Natural killer cell treated with Interleukin-12 subunit alpha and Interleukin-12 subunit beta and Interleukin-15 and Interleukin-18, amount 100 ng/mL, for 72 hours (primary cell): Measurements from ENCODE around the gene CHST3. TPM values are rescaled to one million over a fixed set of nuclear protein-coding genes. Genes with fewer than 3 reads are reported as not detected.

Source experiments
- ATAC-seq, 2 donors: fragments of 150-1000 bp; cut with Tn5 transposase in 1 of 2; sonication (Bioruptor Pico), chemical (Tn5 transposase) in 1 of 2; 2 replicates each; pipeline ENCODE4 v1.10.0; 2021
- DNase-seq: peaks from one replicate; pipeline ENCODE4 v3.0.0; 2022; ENCODE audit warnings: low spot score
- H3K27ac Mint-ChIP-seq, 2 donors: 1 replicate in 1 of 2; 2 replicates in 1 of 2; pipeline ENCODE4 v1.8.0; 2022; ENCODE audit warnings: mixed read lengths in 2 of 2, mild to moderate bottlenecking in 1 of 2, moderate library complexity in 1 of 2
- H3K27me3 Mint-ChIP-seq, 2 donors: 1 replicate in 1 of 2; 2 replicates in 1 of 2; pipeline ENCODE4 v1.8.0; 2022; ENCODE audit warnings: mixed read lengths in 2 of 2
- H3K36me3 Mint-ChIP-seq: one replicate; pipeline ENCODE4 v1.8.0; 2022; ENCODE audit warnings: mixed read lengths
- H3K4me1 Mint-ChIP-seq, 2 donors: 1 replicate in 1 of 2; 2 replicates in 1 of 2; pipeline ENCODE4 v1.8.0; 2022; ENCODE audit warnings: low read depth in 2 of 2, mixed read lengths in 2 of 2, mild to moderate bottlenecking in 1 of 2
- H3K4me3 Mint-ChIP-seq: one replicate; pipeline ENCODE4 v1.8.0; 2022; ENCODE audit warnings: mixed read lengths
- H3K9me3 Mint-ChIP-seq: 2 replicates; pipeline ENCODE4 v1.8.0; 2022; ENCODE audit warnings: mixed read lengths
- total RNA-seq, 2 donors: library from RNA; stranded (reverse); gene quantifications; one replicate each; pipeline ENCODE4 v1.2.3, GENCODE V29; 2022

The CHST3 gene
- total RNA-seq, 2 donors from 2014 or later: not detected

DNA sequence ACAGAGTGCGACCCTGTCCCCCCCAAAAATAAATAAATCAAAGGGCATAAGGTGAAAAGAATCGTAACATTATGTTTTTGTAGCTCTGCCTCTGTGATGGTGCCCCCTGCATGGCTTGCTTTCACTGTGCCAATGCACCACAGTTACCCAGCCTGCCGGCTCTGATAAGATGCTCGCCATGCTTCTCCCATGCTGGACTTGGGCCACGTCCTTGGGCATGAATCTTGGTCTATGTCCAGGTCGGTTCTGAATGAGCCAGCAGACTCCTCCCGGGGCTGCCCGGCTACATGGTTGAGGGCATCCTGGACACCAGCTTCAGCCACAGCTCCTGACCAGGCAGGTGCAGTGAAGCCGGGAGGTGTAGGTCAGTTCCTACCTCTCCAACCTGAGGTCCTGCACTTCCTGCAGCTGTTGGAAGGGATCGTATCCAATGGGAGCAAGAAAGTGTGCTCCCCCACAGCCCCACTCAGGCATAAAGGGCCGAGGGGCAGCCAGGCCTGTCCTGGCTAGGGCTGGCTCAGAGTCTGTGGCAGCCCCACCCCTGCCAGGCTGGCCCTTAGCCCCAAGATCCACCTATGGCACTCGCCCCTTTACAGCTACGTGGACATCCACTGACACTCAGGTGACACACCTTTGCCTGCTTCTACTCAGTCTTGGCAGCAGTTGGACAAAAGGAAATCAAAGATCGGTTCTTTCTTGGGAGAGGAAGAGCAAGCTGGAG, 34.1 kb downstream of the CHST3 start:
- no peak overlapping the region for H3K4me3 Mint-ChIP-seq
- H3K27ac Mint-ChIP-seq: no peak overlapping the region
- peaks cover 4 to 5% of the 10 kb centered on the region in 2 donors for H3K27me3 Mint-ChIP-seq
- no peaks in the 10 kb centered on the region for H3K36me3 Mint-ChIP-seq
- H3K4me1 Mint-ChIP-seq: peaks cover 5% of the 10 kb centered on the region in 2 donors
- no peaks in the 10 kb centered on the region for H3K9me3 Mint-ChIP-seq
- no peak for ATAC-seq
- DNase-seq: no peak

- H3K27me3 Mint-ChIP-seq: peaks cover 0 to 3% of the 10 kb centered on the region in 2 donors
- no peak overlapping the region for H3K4me3 Mint-ChIP-seq
- H3K27ac Mint-ChIP-seq: no peak overlapping the region
- ATAC-seq: no peak
- no peaks in the 10 kb centered on the region for H3K36me3 Mint-ChIP-seq
- H3K9me3 Mint-ChIP-seq: no peaks in the 10 kb centered on the region
- peaks cover 5% of the 10 kb centered on the region in 2 donors for H3K4me1 Mint-ChIP-seq
- no peak for DNase-seq
These were observed 34.6 kb downstream of the CHST3 start for GRCh38 chr10:71998840-71999194.

GRCh38 chr10:71999360-72000072, 35.3 kb downstream of the CHST3 start:
- H3K9me3 Mint-ChIP-seq: no peaks in the 10 kb centered on the region
- H3K27ac Mint-ChIP-seq: no peak overlapping the region
- peaks cover 5% of the 10 kb centered on the region in 2 donors for H3K4me1 Mint-ChIP-seq
- no peaks in the 10 kb centered on the region for H3K36me3 Mint-ChIP-seq
- ATAC-seq: no peak
- H3K27me3 Mint-ChIP-seq: peaks cover 0 to 3% of the 10 kb centered on the region in 2 donors
- no peak overlapping the region for H3K4me3 Mint-ChIP-seq
- DNase-seq: no peak

DNA sequence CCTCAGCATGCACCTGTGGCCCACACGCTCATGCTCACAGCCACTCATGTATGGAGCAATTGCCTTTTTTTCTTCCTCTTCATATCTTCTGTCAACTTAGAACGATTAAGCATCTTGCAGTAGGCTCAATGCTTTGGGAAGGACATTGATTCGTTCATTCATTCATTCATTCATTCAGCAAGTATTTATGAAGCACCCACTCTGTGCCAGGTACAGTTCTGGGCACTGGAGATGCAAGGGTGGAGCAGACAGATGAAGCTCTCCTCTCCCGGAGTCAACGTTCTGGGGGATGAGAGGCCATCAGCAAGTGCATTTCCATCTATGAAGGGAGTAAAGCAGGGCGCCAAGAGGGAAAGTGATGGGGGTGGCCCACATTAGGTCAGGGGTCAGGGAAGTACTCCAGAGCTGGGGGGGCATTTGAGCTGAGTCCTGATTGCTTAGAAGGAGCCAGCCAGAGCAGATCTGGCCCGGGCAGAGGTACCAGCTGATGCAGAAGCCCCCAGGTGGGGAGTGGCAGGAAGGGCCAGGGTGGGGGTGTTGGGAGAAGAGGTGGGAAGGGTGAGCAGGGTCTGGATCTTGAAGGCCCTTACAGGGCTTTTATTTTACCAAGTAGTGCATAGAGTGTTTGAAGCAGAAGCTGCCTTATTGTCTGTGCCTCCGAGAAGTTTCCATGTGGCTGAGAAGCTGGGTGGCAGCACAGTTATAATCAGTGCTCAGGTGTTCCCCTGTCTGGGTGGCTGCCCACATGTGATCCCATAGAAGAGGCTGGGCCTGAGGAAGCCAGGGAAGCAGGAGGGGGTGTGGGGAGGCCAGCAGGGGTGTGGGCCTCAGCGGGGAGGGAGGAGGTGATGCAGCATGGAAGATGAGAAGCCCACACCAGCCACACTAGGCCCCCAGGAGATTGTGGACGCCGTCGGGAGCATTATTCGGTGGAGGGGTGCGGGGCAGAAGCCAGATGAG, 36.2 kb downstream of the CHST3 start:
- Mint-ChIP-seq H3K36me3 (no peaks in the 10 kb centered on the region), H3K27ac (no peak overlapping the region), H3K27me3 (peaks cover 0 to 3% of the 10 kb centered on the region in 2 donors), H3K4me3 (no peak overlapping the region), H3K9me3 (no peaks in the 10 kb centered on the region), H3K4me1 (peaks cover 5% of the 10 kb centered on the region in 2 donors)
- no peak for ATAC-seq
- DNase-seq: no peak

- Mint-ChIP-seq H3K4me3 (no peak overlapping the region), H3K27ac (no peak overlapping the region), H3K36me3 (no peaks in the 10 kb centered on the region), H3K9me3 (no peaks in the 10 kb centered on the region), H3K27me3 (peaks cover 0 to 3% of the 10 kb centered on the region in 2 donors), H3K4me1 (peaks cover 5% of the 10 kb centered on the region in 2 donors)
- peak in 1 of 2 donors; percentile 22 for ATAC-seq
- DNase-seq: no peak
These were observed 36.8 kb downstream of the CHST3 start for GRCh38 chr10:72001033-72001395.

DNA sequence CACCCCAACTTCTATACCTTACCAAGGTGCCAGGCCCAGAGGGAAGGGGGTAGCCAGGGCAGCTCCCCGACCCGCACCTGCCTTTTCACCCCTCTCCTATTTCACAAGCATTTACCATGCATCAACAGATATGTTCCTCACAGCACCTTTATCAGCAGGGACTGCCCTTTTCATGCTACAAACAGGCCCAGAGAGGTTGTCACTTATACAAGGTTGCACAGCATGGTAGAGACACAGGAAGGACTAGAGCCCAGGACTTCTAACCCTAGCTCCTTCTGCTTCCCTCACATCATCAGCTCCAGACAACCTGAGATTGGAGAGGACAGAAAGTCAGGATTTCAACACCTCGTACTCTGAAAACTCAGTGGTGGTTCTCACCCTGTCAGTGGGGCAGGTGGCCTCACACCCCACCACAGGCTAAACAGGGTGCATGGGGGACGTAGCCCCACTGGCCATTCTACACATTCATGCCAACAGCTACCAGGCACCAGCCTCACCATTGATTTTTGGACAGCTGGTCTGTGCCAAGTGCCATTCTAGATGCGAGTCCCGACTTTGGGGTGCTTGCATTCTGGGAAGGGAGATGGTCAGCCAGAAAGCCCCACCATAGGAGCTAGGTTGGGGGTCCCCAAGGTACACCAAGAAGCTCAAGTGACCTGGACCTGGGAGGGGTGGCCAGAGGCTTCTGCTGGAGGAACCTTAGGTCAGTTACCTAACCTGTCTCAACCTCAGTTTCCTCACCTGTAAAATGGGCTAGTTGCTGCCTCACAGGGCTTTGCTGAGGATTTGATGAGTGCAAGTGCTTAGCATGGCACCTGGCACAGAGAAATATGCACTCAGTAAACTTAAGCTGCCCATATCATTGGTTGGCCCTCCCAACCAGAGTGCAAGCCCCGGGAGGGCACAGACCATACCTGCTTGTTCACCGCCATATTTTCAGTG, 38.4 kb downstream of the CHST3 start:
- H3K9me3 Mint-ChIP-seq: no peaks in the 10 kb centered on the region
- H3K4me3 Mint-ChIP-seq: no peak overlapping the region
- no peak for DNase-seq
- no peaks in the 10 kb centered on the region for H3K36me3 Mint-ChIP-seq
- H3K27ac Mint-ChIP-seq: no peak overlapping the region
- no peak for ATAC-seq
- peaks cover 0 to 3% of the 10 kb centered on the region in 2 donors for H3K27me3 Mint-ChIP-seq
- H3K4me1 Mint-ChIP-seq: peaks cover 5% of the 10 kb centered on the region in 2 donors

DNA sequence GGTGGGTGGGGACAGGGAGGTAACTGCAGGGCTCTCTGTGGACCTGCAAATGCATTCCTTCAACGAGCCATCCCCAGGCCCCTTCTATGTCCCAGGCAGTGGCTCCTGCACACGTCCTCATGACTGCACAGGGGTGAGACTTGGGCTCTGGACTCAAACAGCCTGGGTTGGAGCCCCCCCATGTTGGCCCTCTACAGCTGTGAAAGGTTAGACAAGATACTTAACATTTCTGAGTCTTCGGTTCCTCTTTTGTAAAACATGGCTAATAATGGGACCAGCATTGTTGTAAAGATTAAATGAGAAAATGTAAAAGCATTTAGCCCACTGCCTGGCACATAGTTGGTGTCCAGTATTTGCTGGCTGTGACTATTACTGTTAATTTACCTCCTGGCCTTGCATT, 41.8 kb downstream of the CHST3 start:
- no peak for DNase-seq
- no peak overlapping the region for H3K4me3 Mint-ChIP-seq
- H3K27ac Mint-ChIP-seq: no peak overlapping the region
- H3K9me3 Mint-ChIP-seq: no peaks in the 10 kb centered on the region
- no peak for ATAC-seq
- H3K4me1 Mint-ChIP-seq: no peaks in the 10 kb centered on the region
- H3K36me3 Mint-ChIP-seq: no peaks in the 10 kb centered on the region
- no peaks in the 10 kb centered on the region for H3K27me3 Mint-ChIP-seq

- Mint-ChIP-seq H3K27me3 (no peaks in the 10 kb centered on the region), H3K4me3 (no peak overlapping the region), H3K9me3 (no peaks in the 10 kb centered on the region), H3K36me3 (no peaks in the 10 kb centered on the region), H3K4me1 (no peaks in the 10 kb centered on the region), H3K27ac (no peak overlapping the region)
- no peak for DNase-seq
- ATAC-seq: no peak
These were observed 43.2 kb downstream of the CHST3 start for GRCh38 chr10:72007246-72007892.

DNA sequence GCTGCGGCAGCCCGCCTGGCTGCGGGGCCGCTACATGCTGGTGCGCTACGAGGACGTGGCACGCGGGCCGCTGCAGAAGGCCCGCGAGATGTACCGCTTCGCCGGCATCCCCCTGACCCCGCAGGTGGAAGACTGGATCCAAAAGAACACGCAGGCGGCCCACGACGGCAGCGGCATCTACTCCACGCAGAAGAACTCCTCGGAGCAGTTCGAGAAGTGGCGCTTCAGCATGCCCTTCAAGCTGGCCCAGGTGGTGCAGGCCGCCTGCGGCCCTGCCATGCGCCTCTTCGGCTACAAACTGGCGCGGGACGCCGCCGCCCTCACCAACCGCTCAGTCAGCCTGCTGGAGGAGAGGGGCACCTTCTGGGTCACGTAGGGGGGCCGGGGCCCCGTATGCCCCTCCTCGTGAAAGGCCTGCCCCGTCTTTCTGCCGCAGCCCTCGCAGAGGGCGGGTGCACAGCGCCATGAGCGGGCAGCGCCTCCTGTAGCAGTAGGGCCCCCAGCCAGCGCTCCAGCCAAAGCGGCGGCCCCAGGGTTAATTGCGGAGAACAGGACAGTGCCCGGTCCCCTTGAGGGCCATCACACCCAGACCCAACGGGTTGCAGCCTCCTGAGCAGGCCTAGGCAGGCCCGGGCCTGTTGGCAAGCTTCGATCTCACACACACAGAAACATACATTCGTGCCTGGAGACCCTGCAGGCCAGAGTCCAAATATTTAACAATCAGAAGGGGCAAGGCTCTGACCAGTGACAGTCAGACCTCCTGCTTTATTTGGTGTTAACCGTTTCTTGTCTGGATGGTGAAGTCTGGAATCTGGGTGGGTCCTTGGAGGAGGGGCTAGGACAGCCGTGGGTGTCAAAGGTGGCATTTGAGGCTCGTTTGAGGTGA, 44.1 kb downstream of the CHST3 start:
- Mint-ChIP-seq H3K4me1 (no peaks in the 10 kb centered on the region), H3K27me3 (no peaks in the 10 kb centered on the region), H3K36me3 (no peaks in the 10 kb centered on the region), H3K27ac (no peak overlapping the region), H3K9me3 (no peaks in the 10 kb centered on the region), H3K4me3 (no peak overlapping the region)
- ATAC-seq: peak in 1 of 2 donors; percentile 4
- no peak for DNase-seq

DNA sequence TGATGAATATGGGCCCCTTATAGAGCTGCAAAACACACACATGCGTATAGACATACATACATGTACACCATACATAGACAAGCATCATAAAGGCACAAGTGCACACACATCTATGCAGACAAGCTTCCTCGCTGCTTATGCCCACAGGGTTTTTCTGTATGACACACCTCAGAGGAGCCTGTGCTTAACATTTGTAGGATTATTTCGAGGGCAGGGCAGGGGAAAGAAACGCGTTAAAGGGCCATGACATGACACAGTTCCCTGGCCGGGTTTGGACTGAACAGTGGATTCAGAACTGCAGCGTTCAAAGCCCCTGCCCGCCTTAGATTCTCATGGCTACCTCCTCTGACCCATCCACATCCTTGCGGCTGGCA, 44.8 kb downstream of the CHST3 start:
- Mint-ChIP-seq H3K9me3 (no peaks in the 10 kb centered on the region), H3K4me1 (no peaks in the 10 kb centered on the region), H3K4me3 (no peak overlapping the region), H3K27ac (no peak overlapping the region), H3K36me3 (no peaks in the 10 kb centered on the region), H3K27me3 (no peaks in the 10 kb centered on the region)
- ATAC-seq: no peak
- DNase-seq: no peak

- Mint-ChIP-seq H3K4me3 (no peak overlapping the region), H3K9me3 (no peaks in the 10 kb centered on the region), H3K27me3 (no peaks in the 10 kb centered on the region), H3K27ac (no peak overlapping the region), H3K36me3 (no peaks in the 10 kb centered on the region), H3K4me1 (no peaks in the 10 kb centered on the region)
- ATAC-seq (no peak), DNase-seq (no peak)
These were observed 45.4 kb downstream of the CHST3 start for GRCh38 chr10:72009425-72010081.
